HFF-Myc (cell line): ENCODE measurements around the gene RGR.

Source experiments
- DNase-seq: peaks from one replicate; pipeline ENCODE4 v3.0.0-alpha.2; 2011; ENCODE audit warnings: low read depth; ENCODE audit errors: extremely low read depth
- H3K4me3 ChIP-seq: replicated peaks from 2 replicates; pipeline ENCODE4 v1.5.1; 2011; ENCODE audit warnings: low read depth, mild to moderate bottlenecking, control low read depth, low read length
- CTCF ChIP-seq: IDR thresholded peaks from 2 replicates; pipeline ENCODE4 v1.5.1; 2012; ENCODE audit warnings: mild to moderate bottlenecking, low read depth, low read length, control low read depth; ENCODE audit errors: missing control alignments

The RGR gene

GRCh38 chr10:84244651-84245270, at the start of gene RGR:
Gene RGR, plus strand, starts transcription at chr10:84245053. Its CDS starts 38 bp downstream, at chr10:84245091.
- DNase-seq, result no peak
- TF ChIP-seq CTCF, result no peak
- no peak within 1 kb of the TSS for H3K4me3 ChIP-seq

- H3K4me3 ChIP-seq, result no peak overlapping the region
- no peak for TF ChIP-seq CTCF
- no peak for DNase-seq
These were observed 48.8 kb upstream of the RGR start for GRCh38 chr10:84196083-84196482.

GRCh38 chr10:84196941-84197340, 47.9 kb upstream of the RGR start:
- no peak for TF ChIP-seq CTCF
- no peak overlapping the region for H3K4me3 ChIP-seq
- DNase-seq, result no peak

GRCh38 chr10:84197643-84198042, 47.2 kb upstream of the RGR start:
- no peak for DNase-seq
- TF ChIP-seq CTCF, result no peak
- H3K4me3 ChIP-seq, result no peak overlapping the region

- no peak for TF ChIP-seq CTCF
- no peak overlapping the region for H3K4me3 ChIP-seq
- DNase-seq, result no peak
These were observed 46.5 kb upstream of the RGR start for GRCh38 chr10:84198206-84198915.

- TF ChIP-seq CTCF, result no peak
- DNase-seq, result no peak
- no peak overlapping the region for H3K4me3 ChIP-seq
These were observed 44.2 kb upstream of the RGR start for GRCh38 chr10:84200537-84201243.
